OCI-LY1 (cell line): ENCODE results near the gene PRKD2.

ENCODE experiments used
- H2AFZ ChIP-seq: fragments of 200-600 bp; sonication (generic), shearing (Covaris generic); 2 replicates; pipeline ENCODE4 v1.6.0; 2014; ENCODE audit warnings: antibody characterized with exemption, mild to moderate bottlenecking, low read length
- H3F3A ChIP-seq: fragments of 200-600 bp; sonication (generic), shearing (Covaris generic); 2 replicates; pipeline ENCODE4 v1.6.0; 2014; ENCODE audit warnings: mild to moderate bottlenecking, antibody characterized with exemption, low read length, moderate library complexity; ENCODE audit not compliant: insufficient read depth
- H3K27ac ChIP-seq: fragments of 200-600 bp; sonication (generic); 2 replicates; pipeline ENCODE4 v1.5.1; 2014; ENCODE audit warnings: low read length, mixed run types, mild to moderate bottlenecking, low read depth; ENCODE audit not compliant: poor library complexity, severe bottlenecking
- H3K27me3 ChIP-seq: fragments of 200-600 bp; sonication (generic); 2 replicates; pipeline ENCODE4 v1.6.0; 2014; ENCODE audit warnings: antibody characterized with exemption, mild to moderate bottlenecking, low read length, moderate library complexity; ENCODE audit not compliant: insufficient read depth
- H3K36me3 ChIP-seq: fragments of 200-600 bp; sonication (generic); 2 replicates; pipeline ENCODE4 v1.6.1; 2014; ENCODE audit warnings: mild to moderate bottlenecking, antibody characterized with exemption, low read length, moderate library complexity, mixed read lengths; ENCODE audit not compliant: insufficient read depth
- H3K4me1 ChIP-seq: fragments of 200-600 bp; sonication (generic); 2 replicates; pipeline ENCODE4 v1.5.1; 2014; ENCODE audit warnings: mild to moderate bottlenecking, low read length, moderate library complexity; ENCODE audit not compliant: insufficient read depth, severe bottlenecking
- H3K4me2 ChIP-seq: fragments of 200-600 bp; sonication (generic), shearing (Covaris generic); 2 replicates; pipeline ENCODE4 v1.6.1; 2014; ENCODE audit warnings: low read length
- H3K4me3 ChIP-seq: fragments of 200-600 bp; sonication (generic); 2 replicates; pipeline ENCODE4 v1.5.1; 2014; ENCODE audit warnings: low read length, low read depth, mild to moderate bottlenecking, mixed read lengths; ENCODE audit not compliant: poor library complexity, severe bottlenecking
- H3K79me2 ChIP-seq: fragments of 200-600 bp; shearing (Covaris generic); 2 replicates; pipeline ENCODE4 v1.6.1; 2016; ENCODE audit warnings: mixed run types, low read length, mixed read lengths; ENCODE audit not compliant: insufficient read depth
- H3K9ac ChIP-seq: fragments of 200-600 bp; sonication (generic), shearing (Covaris generic); 2 replicates; pipeline ENCODE4 v1.6.1; 2014; ENCODE audit warnings: mild to moderate bottlenecking, low read length, mixed read lengths
- H3K9me2 ChIP-seq: fragments of 200-600 bp; sonication (generic), shearing (Covaris generic); 2 replicates; pipeline ENCODE4 v1.6.1; 2014; ENCODE audit warnings: low read depth, mild to moderate bottlenecking, low read length, mixed read lengths
- H3K9me3 ChIP-seq: fragments of 200-600 bp; shearing (Covaris generic); 2 replicates; pipeline ENCODE4 v1.6.1; 2014; ENCODE audit warnings: low read length, mixed read lengths
- H4K20me1 ChIP-seq: fragments of 200-600 bp; sonication (generic), shearing (Covaris generic); 2 replicates; pipeline ENCODE4 v1.6.0; 2016; ENCODE audit warnings: mild to moderate bottlenecking, low read length; ENCODE audit not compliant: insufficient read depth
- CTCF ChIP-seq: fragments of 200-600 bp; sonication (generic), shearing (Covaris generic); IDR thresholded peaks from 2 replicates; pipeline ENCODE4 v1.5.1; 2017; ENCODE audit warnings: mild to moderate bottlenecking, antibody characterized with exemption, low read length, moderate library complexity, mixed read lengths
- EZH2 ChIP-seq: fragments of 200-600 bp; sonication (generic), shearing (Covaris generic); IDR thresholded peaks from 2 replicates; pipeline ENCODE4 v1.8.0; 2017; ENCODE audit warnings: borderline replicate concordance, mixed run types, mild to moderate bottlenecking, antibody characterized with exemption, low read length, moderate library complexity, mixed read lengths

Gene PRKD2

GRCh38 chr19:46716672-46717033, 261 bp downstream of the PRKD2 start:
- Histone ChIP-seq H3K9me2 (no peaks in the 10 kb centered on the region), H3K4me2 (peak overlapping the region; percentile 97), H3F3A (0 out of 2 replicates have a peak, but pooled peaks cover 5% of the 10 kb centered on the region), H3K27ac (peak overlapping the region; percentile 34), H3K79me2 (no peaks in the 10 kb centered on the region), H3K4me1 (peaks cover 64% of the 10 kb centered on the region), H3K27me3 (no peaks in the 10 kb centered on the region), H3K36me3 (peaks cover 18% of the 10 kb centered on the region; the same call in 1 of the 2 replicates), H3K9me3 (no peaks in the 10 kb centered on the region), H3K9ac (peak overlapping the region; percentile 87), H4K20me1 (no peaks in the 10 kb centered on the region), H2AFZ (no peak overlapping the region), H3K4me3 (peak overlapping the region; percentile 89)
- TF ChIP-seq EZH2 (no peak), CTCF (no peak)

GRCh38 chr19:46715975-46716671, 791 bp downstream of the PRKD2 start:
- no peak overlapping the region for H2AFZ ChIP-seq
- no peaks in the 10 kb centered on the region for H3K27me3 ChIP-seq
- H3K27ac ChIP-seq, result peak overlapping the region; percentile 86
- peak overlapping the region; percentile 87 for H3K9ac ChIP-seq
- H3K79me2 ChIP-seq, result no peaks in the 10 kb centered on the region
- TF ChIP-seq EZH2 (no peak), CTCF (no peak; the same call in none of the 2 replicates)
- H3K36me3 ChIP-seq, result peaks cover 14% of the 10 kb centered on the region
- H3K4me2 ChIP-seq, result peak overlapping the region; percentile 97
- 0 out of 2 replicates have a peak, but pooled peaks cover 5% of the 10 kb centered on the region for H3F3A ChIP-seq
- peaks cover 60% of the 10 kb centered on the region for H3K4me1 ChIP-seq
- H3K9me2 ChIP-seq, result no peaks in the 10 kb centered on the region
- H4K20me1 ChIP-seq, result no peaks in the 10 kb centered on the region
- H3K4me3 ChIP-seq, result peak overlapping the region; percentile 89
- H3K9me3 ChIP-seq, result no peaks in the 10 kb centered on the region

- no peak for TF ChIP-seq EZH2
- TF ChIP-seq CTCF, result no peak
- H4K20me1 ChIP-seq, result no peaks in the 10 kb centered on the region
- H3K9ac ChIP-seq, result peak overlapping the region; percentile 87
- H3K27ac ChIP-seq, result peak overlapping the region; percentile 86
- no peaks in the 10 kb centered on the region for H3K79me2 ChIP-seq
- peak overlapping the region; percentile 89 for H3K4me3 ChIP-seq
- no peak overlapping the region for H2AFZ ChIP-seq
- H3K4me2 ChIP-seq, result peak overlapping the region; percentile 97
- no peaks in the 10 kb centered on the region for H3K9me3 ChIP-seq
- peaks cover 13% of the 10 kb centered on the region for H3K36me3 ChIP-seq
- peaks cover 55% of the 10 kb centered on the region for H3K4me1 ChIP-seq
- 0 out of 2 replicates have a peak, but pooled peaks cover 5% of the 10 kb centered on the region for H3F3A ChIP-seq
- no peaks in the 10 kb centered on the region for H3K27me3 ChIP-seq
- no peaks in the 10 kb centered on the region for H3K9me2 ChIP-seq
These were observed 1.3 kb downstream of the PRKD2 start for GRCh38 chr19:46715620-46715974.
